ENCODE results near the gene KCTD16.

The KCTD16 gene

GRCh38 chr5:144143625-144144024 is 27.0 kb upstream of the KCTD16 start:
- no peaks in the 10 kb centered on the region for H3K79me2 ChIP-seq (ENCODE audit: control insufficient read depth, insufficient read depth, low read length, poor library complexity)
- WGBS (ENCODE audit: extremely low coverage, insufficient coverage, insufficient read length), result no CpG with 5 or more reads among the region's 1 CpG
- H3K4ac ChIP-seq (ENCODE audit: low read depth, low read length), result no peak overlapping the region

GRCh38 chr5:144144956-144145751 is 25.5 kb upstream of the KCTD16 start:
- H4K8ac ChIP-seq (ENCODE audit: low read depth, low read length), result no peak overlapping the region
- no peak overlapping the region for H4K91ac ChIP-seq (ENCODE audit: low read depth, low read length)
- H2BK5ac ChIP-seq (ENCODE audit: low read depth, low read length, poor library complexity), result no peak overlapping the region
- H3K79me1 ChIP-seq (ENCODE audit: low read length), result no peaks in the 10 kb centered on the region
- no peak overlapping the region for H2BK12ac ChIP-seq (ENCODE audit: low read length)
- no peak overlapping the region for H4K12ac ChIP-seq (ENCODE audit: low read depth, low read length)
- WGBS (ENCODE audit: extremely low coverage, insufficient coverage, insufficient read length), result no CpG with 5 or more reads among the region's 4 CpGs
- no peaks in the 10 kb centered on the region for H3K4me1 ChIP-seq (ENCODE audit: control insufficient read depth in 1 of 2, insufficient read depth in 2 of 2, low read length in 2 of 2)
- H3K9ac ChIP-seq (ENCODE audit: low read length), result no peak overlapping the region
- no peak overlapping the region for H3K4me2 ChIP-seq (ENCODE audit: low read length)
- no peak overlapping the region for H3K23ac ChIP-seq (ENCODE audit: low read length)
- H3K79me2 ChIP-seq (ENCODE audit: control insufficient read depth, insufficient read depth, low read length, poor library complexity), result no peaks in the 10 kb centered on the region
- H2AFZ ChIP-seq (ENCODE audit: insufficient read depth, low read length, poor library complexity), result no peak overlapping the region
- H2AK5ac ChIP-seq (ENCODE audit: low read length), result no peak overlapping the region
- no peak overlapping the region for H2BK120ac ChIP-seq (ENCODE audit: insufficient read depth, low read length, poor library complexity)
- no peak overlapping the region for H3K4me3 ChIP-seq (ENCODE audit: low read depth, low read length)
- no peaks in the 10 kb centered on the region for H3K36me3 ChIP-seq (ENCODE audit: control insufficient read depth in 1 of 2, insufficient read depth in 2 of 2, low read length in 2 of 2)
- DNase-seq, result peak; percentile 66 to 86
- H3K27ac ChIP-seq (ENCODE audit: low read depth, low read length), result no peak overlapping the region
- H3K18ac ChIP-seq (ENCODE audit: low read length), result no peak overlapping the region
- H3K27me3 ChIP-seq (ENCODE audit: insufficient read depth, low read length), result no peaks in the 10 kb centered on the region
- H3K14ac ChIP-seq (ENCODE audit: low read length), result no peak overlapping the region
- no peak overlapping the region for H3K4ac ChIP-seq (ENCODE audit: low read depth, low read length)
- H3K9me3 ChIP-seq (ENCODE audit: insufficient read depth, low read depth, low read length), result no peaks in the 10 kb centered on the region

More at GRCh38 chr5:144143625-144144024, 27.0 kb upstream of the KCTD16 start:
- H3K79me1 ChIP-seq (ENCODE audit: low read length), result no peaks in the 10 kb centered on the region
- no peak overlapping the region for H3K14ac ChIP-seq (ENCODE audit: low read length)
- no peak overlapping the region for H3K4me2 ChIP-seq (ENCODE audit: low read length)
- no peak overlapping the region for H2AK5ac ChIP-seq (ENCODE audit: low read length)
- H3K18ac ChIP-seq (ENCODE audit: low read length), result no peak overlapping the region
- no peak overlapping the region for H3K4me3 ChIP-seq (ENCODE audit: low read depth, low read length)
- no peak overlapping the region for H4K91ac ChIP-seq (ENCODE audit: low read depth, low read length)
- no peaks in the 10 kb centered on the region for H3K27me3 ChIP-seq (ENCODE audit: insufficient read depth, low read length)
- no peaks in the 10 kb centered on the region for H3K36me3 ChIP-seq (ENCODE audit: control insufficient read depth in 1 of 2, insufficient read depth in 2 of 2, low read length in 2 of 2)
- H3K4me1 ChIP-seq (ENCODE audit: control insufficient read depth in 1 of 2, insufficient read depth in 2 of 2, low read length in 2 of 2), result no peaks in the 10 kb centered on the region
- no peak overlapping the region for H3K27ac ChIP-seq (ENCODE audit: low read depth, low read length)
- H3K9me3 ChIP-seq (ENCODE audit: insufficient read depth, low read depth, low read length), result no peaks in the 10 kb centered on the region
- H3K9ac ChIP-seq (ENCODE audit: low read length), result no peak overlapping the region
- no peak for DNase-seq
- H2AFZ ChIP-seq (ENCODE audit: insufficient read depth, low read length, poor library complexity), result no peak overlapping the region
- H4K8ac ChIP-seq (ENCODE audit: low read depth, low read length), result no peak overlapping the region
- no peak overlapping the region for H3K23ac ChIP-seq (ENCODE audit: low read length)
- no peak overlapping the region for H2BK12ac ChIP-seq (ENCODE audit: low read length)
- H2BK5ac ChIP-seq (ENCODE audit: low read depth, low read length, poor library complexity), result no peak overlapping the region
- H4K12ac ChIP-seq (ENCODE audit: low read depth, low read length), result no peak overlapping the region
- no peak overlapping the region for H2BK120ac ChIP-seq (ENCODE audit: insufficient read depth, low read length, poor library complexity)

- H4K91ac ChIP-seq (ENCODE audit: low read depth, low read length), result no peak overlapping the region
- no CpG with 5 or more reads among the region's 3 CpGs for WGBS (ENCODE audit: extremely low coverage, insufficient coverage, insufficient read length)
- no peak overlapping the region for H2AK5ac ChIP-seq (ENCODE audit: low read length)
- no peak overlapping the region for H4K12ac ChIP-seq (ENCODE audit: low read depth, low read length)
- H3K14ac ChIP-seq (ENCODE audit: low read length), result no peak overlapping the region
- H3K23ac ChIP-seq (ENCODE audit: low read length), result no peak overlapping the region
- H3K27ac ChIP-seq (ENCODE audit: low read depth, low read length), result no peak overlapping the region
- no peak overlapping the region for H2BK5ac ChIP-seq (ENCODE audit: low read depth, low read length, poor library complexity)
- H2AFZ ChIP-seq (ENCODE audit: insufficient read depth, low read length, poor library complexity), result no peak overlapping the region
- H4K8ac ChIP-seq (ENCODE audit: low read depth, low read length), result no peak overlapping the region
- no peaks in the 10 kb centered on the region for H3K79me1 ChIP-seq (ENCODE audit: low read length)
- no peak overlapping the region for H3K4me2 ChIP-seq (ENCODE audit: low read length)
- no peaks in the 10 kb centered on the region for H3K9me3 ChIP-seq (ENCODE audit: insufficient read depth, low read depth, low read length)
- no peaks in the 10 kb centered on the region for H3K36me3 ChIP-seq (ENCODE audit: control insufficient read depth in 1 of 2, insufficient read depth in 2 of 2, low read length in 2 of 2)
- H3K4me1 ChIP-seq (ENCODE audit: control insufficient read depth in 1 of 2, insufficient read depth in 2 of 2, low read length in 2 of 2), result no peaks in the 10 kb centered on the region
- H3K4ac ChIP-seq (ENCODE audit: low read depth, low read length), result no peak overlapping the region
- H3K18ac ChIP-seq (ENCODE audit: low read length), result no peak overlapping the region
- no peak overlapping the region for H2BK120ac ChIP-seq (ENCODE audit: insufficient read depth, low read length, poor library complexity)
- H3K9ac ChIP-seq (ENCODE audit: low read length), result no peak overlapping the region
- H3K79me2 ChIP-seq (ENCODE audit: control insufficient read depth, insufficient read depth, low read length, poor library complexity), result no peaks in the 10 kb centered on the region
- H3K4me3 ChIP-seq (ENCODE audit: low read depth, low read length), result no peak overlapping the region
- peak; percentile 46 to 77 for DNase-seq
- H3K27me3 ChIP-seq (ENCODE audit: insufficient read depth, low read length), result no peaks in the 10 kb centered on the region
- H2BK12ac ChIP-seq (ENCODE audit: low read length), result no peak overlapping the region
These were observed 19.6 kb upstream of the KCTD16 start for GRCh38 chr5:144151026-144151425.

GRCh38 chr5:144156767-144157171 is 13.9 kb upstream of the KCTD16 start:
- Histone ChIP-seq H3K9me3 (ENCODE audit: insufficient read depth, low read depth, low read length) (no peaks in the 10 kb centered on the region), H3K23ac (ENCODE audit: low read length) (no peak overlapping the region), H4K12ac (ENCODE audit: low read depth, low read length) (no peak overlapping the region), H2BK120ac (ENCODE audit: insufficient read depth, low read length, poor library complexity) (no peak overlapping the region), H3K9ac (ENCODE audit: low read length) (no peak overlapping the region), H3K4ac (ENCODE audit: low read depth, low read length) (no peak overlapping the region), H3K36me3 (ENCODE audit: control insufficient read depth in 1 of 2, insufficient read depth in 2 of 2, low read length in 2 of 2) (peaks cover 7 to 10% of the 10 kb centered on the region in 2 experiments), H2BK12ac (ENCODE audit: low read length) (no peak overlapping the region), H4K91ac (ENCODE audit: low read depth, low read length) (no peak overlapping the region), H3K14ac (ENCODE audit: low read length) (no peak overlapping the region), H3K79me1 (ENCODE audit: low read length) (no peaks in the 10 kb centered on the region), H2BK5ac (ENCODE audit: low read depth, low read length, poor library complexity) (no peak overlapping the region), H2AK5ac (ENCODE audit: low read length) (no peak overlapping the region), H3K4me1 (ENCODE audit: control insufficient read depth in 1 of 2, insufficient read depth in 2 of 2, low read length in 2 of 2) (no peaks in the 10 kb centered on the region), H4K8ac (ENCODE audit: low read depth, low read length) (no peak overlapping the region), H3K27ac (ENCODE audit: low read depth, low read length) (no peak overlapping the region), H2AFZ (ENCODE audit: insufficient read depth, low read length, poor library complexity) (no peak overlapping the region), H3K18ac (ENCODE audit: low read length) (no peak overlapping the region), H3K27me3 (ENCODE audit: insufficient read depth, low read length) (no peaks in the 10 kb centered on the region), H3K4me2 (ENCODE audit: low read length) (no peak overlapping the region), H3K4me3 (ENCODE audit: low read depth, low read length) (no peak overlapping the region), H3K79me2 (ENCODE audit: control insufficient read depth, insufficient read depth, low read length, poor library complexity) (no peaks in the 10 kb centered on the region)
- WGBS (ENCODE audit: extremely low coverage, insufficient coverage, insufficient read length), result no CpG with 5 or more reads among the region's 2 CpGs
- no peak for DNase-seq

Data from trophoblast cell (in vitro differentiated cells and primary cell).